Fibroblast of upper back skin (primary cell): Measurements from ENCODE around the gene OTUD1.
A peak's percentile ranks its signal among the peaks of the same experiment; 100 is the strongest.
"Not testable (repeated sequence)": the region's sequence is repeated elsewhere in the genome, so short reads cannot be mapped to it uniquely, and the experiment has no call there.

Experiments
- DNase-seq: peaks from one replicate; pipeline ENCODE4 v3.0.0-alpha.2; 2013

OTUD1 gene

GRCh38 chr10:23438547-23439451 is at the start of gene OTUD1:
OTUD1 (plus strand) TSS chr10:23439075; CDS start chr10:23439458, 383 bp downstream.
- DNase-seq = peak; percentile 93

- DNase-seq = not testable (repeated sequence)
Observed at GRCh38 chr10:23390408-23390807, 48.5 kb upstream of the OTUD1 start.

- no peak for DNase-seq
Observed at GRCh38 chr10:23390809-23391208, 48.1 kb upstream of the OTUD1 start.

- DNase-seq = no peak
Observed at GRCh38 chr10:23391821-23392220, 47.1 kb upstream of the OTUD1 start.

- DNase-seq = no peak
Observed at GRCh38 chr10:23395017-23395416, 43.9 kb upstream of the OTUD1 start.

GRCh38 chr10:23396695-23397094 is 42.2 kb upstream of the OTUD1 start:
- no peak for DNase-seq

- peak; percentile 38 for DNase-seq
Observed at GRCh38 chr10:23399701-23400144, 39.2 kb upstream of the OTUD1 start.

GRCh38 chr10:23402856-23403255 is 36.0 kb upstream of the OTUD1 start:
- DNase-seq = no peak

- no peak for DNase-seq
Observed at GRCh38 chr10:23403278-23403677, 35.6 kb upstream of the OTUD1 start.

- no peak for DNase-seq
Observed at GRCh38 chr10:23403719-23404118, 35.2 kb upstream of the OTUD1 start.

- no peak for DNase-seq
Observed at GRCh38 chr10:23404461-23404980, 34.4 kb upstream of the OTUD1 start.

GRCh38 chr10:23405540-23405939 is 33.3 kb upstream of the OTUD1 start:
- DNase-seq = no peak

- DNase-seq = no peak
Observed at GRCh38 chr10:23406409-23406808, 32.5 kb upstream of the OTUD1 start.

- peak; percentile 26 for DNase-seq
Observed at GRCh38 chr10:23408330-23408976, 30.4 kb upstream of the OTUD1 start.

- peak; percentile 59 for DNase-seq
Observed at GRCh38 chr10:23412223-23412622, 26.7 kb upstream of the OTUD1 start.

GRCh38 chr10:23413629-23414089 is 25.2 kb upstream of the OTUD1 start:
- DNase-seq = no peak

- no peak for DNase-seq
Observed at GRCh38 chr10:23414658-23415057, 24.2 kb upstream of the OTUD1 start.

GRCh38 chr10:23417254-23417653 is 21.6 kb upstream of the OTUD1 start:
- no peak for DNase-seq

GRCh38 chr10:23418051-23418681 is 20.7 kb upstream of the OTUD1 start:
- DNase-seq = no peak

- DNase-seq = no peak
Observed at GRCh38 chr10:23419201-23419600, 19.7 kb upstream of the OTUD1 start.

GRCh38 chr10:23419655-23420329 is 19.1 kb upstream of the OTUD1 start:
- no peak for DNase-seq

GRCh38 chr10:23421397-23421796 is 17.5 kb upstream of the OTUD1 start:
- no peak for DNase-seq

GRCh38 chr10:23422003-23422411 is 16.9 kb upstream of the OTUD1 start:
- DNase-seq = no peak
